ENCODE measurements around the gene RPL6. TPM values are rescaled to one million over a fixed set of nuclear protein-coding genes. Genes with fewer than 3 reads are reported as not detected.

Gene RPL6
- polyA plus RNA-seq, 1 of the 3 experiments (the other 2 are of a cell fraction) = 2,073 TPM

DNA sequence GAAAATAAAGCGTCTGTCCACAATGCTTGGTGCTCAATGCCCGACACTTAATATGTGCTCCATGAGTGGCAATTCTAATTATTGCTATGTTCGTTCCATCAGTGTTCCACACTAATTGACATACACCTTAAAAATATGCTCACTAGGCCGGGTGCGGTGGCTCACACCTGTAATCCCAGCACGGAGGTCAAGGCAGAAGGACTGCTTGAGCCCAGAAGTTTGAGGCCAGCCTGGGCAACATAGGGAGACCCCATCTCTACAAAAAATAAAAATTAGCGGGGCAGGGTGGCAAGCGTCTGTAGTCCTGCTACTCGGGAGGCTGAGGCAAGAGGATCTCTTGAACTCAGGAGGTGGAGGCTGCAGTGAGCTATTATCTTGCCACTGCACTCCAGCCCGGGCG, 26.5 kb downstream of the RPL6 start:
- Histone ChIP-seq H3K9ac (peak overlapping the region; percentile 70), H3F3A (replicated peaks; ENCODE audit: insufficient read depth) (no peaks in the 10 kb centered on the region), H3K9me2 (no peaks in the 10 kb centered on the region), H3K27ac (ENCODE audit: low read depth in 2 of 2, low read length in 1 of 2) (peak overlapping the region; percentile 66 to 82; a peak in 3 of 4 replicates), H2AFZ (ENCODE audit: low read depth) (peak overlapping the region; percentile 98), H3K4me3 (ENCODE audit: low read depth in 2 of 2, low read length in 1 of 2) (peak overlapping the region; percentile 67 to 96), H3K4me1 (ENCODE audit: control insufficient read depth in 1 of 2, insufficient read depth in 2 of 2, low read depth in 1 of 2, low read length in 1 of 2) (peaks cover 0 to 8% of the 10 kb centered on the region in 2 experiments; a peak in 1 of 4 replicates), H3K79me2 (ENCODE audit: insufficient read depth) (peaks cover 42% of the 10 kb centered on the region), H3K9me3 (no peaks in the 10 kb centered on the region), H4K20me1 (ENCODE audit: insufficient read depth) (peaks cover 7% of the 10 kb centered on the region; the same call in 1 of the 2 replicates), H3K27me3 (ENCODE audit: insufficient read depth) (no peaks in the 10 kb centered on the region), H3K36me3 (replicated peaks in 1 of 2; ENCODE audit: control insufficient read depth in 1 of 2, insufficient read depth in 2 of 2, low read length in 1 of 2) (no peaks in the 10 kb centered on the region), H3K4me2 (peak overlapping the region; percentile 93)
- TF ChIP-seq SIN3A (IDR thresholded peaks at IDR 0.05; ENCODE audit: borderline replicate concordance, low read depth, low read length) (no peak), NRF1 (IDR thresholded peaks at IDR 0.05; ENCODE audit: low read depth, low read length) (no peak), FOSL2 (IDR thresholded peaks at IDR 0.05; ENCODE audit: borderline replicate concordance, low read depth) (no peak)
- TF ChIP-seq, protein P1, sequence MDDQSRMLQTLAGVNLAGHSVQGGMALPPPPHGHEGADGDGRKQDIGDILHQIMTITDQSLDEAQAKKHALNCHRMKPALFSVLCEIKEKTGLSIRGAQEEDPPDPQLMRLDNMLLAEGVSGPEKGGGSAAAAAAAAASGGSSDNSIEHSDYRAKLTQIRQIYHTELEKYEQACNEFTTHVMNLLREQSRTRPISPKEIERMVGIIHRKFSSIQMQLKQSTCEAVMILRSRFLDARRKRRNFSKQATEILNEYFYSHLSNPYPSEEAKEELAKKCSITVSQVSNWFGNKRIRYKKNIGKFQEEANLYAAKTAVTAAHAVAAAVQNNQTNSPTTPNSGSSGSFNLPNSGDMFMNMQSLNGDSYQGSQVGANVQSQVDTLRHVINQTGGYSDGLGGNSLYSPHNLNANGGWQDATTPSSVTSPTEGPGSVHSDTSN (IDR thresholded peaks at IDR 0.05) = no peak
- TF ChIP-seq, protein P2, sequence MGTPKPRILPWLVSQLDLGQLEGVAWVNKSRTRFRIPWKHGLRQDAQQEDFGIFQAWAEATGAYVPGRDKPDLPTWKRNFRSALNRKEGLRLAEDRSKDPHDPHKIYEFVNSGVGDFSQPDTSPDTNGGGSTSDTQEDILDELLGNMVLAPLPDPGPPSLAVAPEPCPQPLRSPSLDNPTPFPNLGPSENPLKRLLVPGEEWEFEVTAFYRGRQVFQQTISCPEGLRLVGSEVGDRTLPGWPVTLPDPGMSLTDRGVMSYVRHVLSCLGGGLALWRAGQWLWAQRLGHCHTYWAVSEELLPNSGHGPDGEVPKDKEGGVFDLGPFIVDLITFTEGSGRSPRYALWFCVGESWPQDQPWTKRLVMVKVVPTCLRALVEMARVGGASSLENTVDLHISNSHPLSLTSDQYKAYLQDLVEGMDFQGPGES (IDR thresholded peaks at IDR 0.05; ENCODE audit: low read depth, low read length) = no peak
- ChIA-PET POLR2A (no interaction called here), CTCF (no interaction called here)
- 86% methylated on average over 11 of the region's 11 CpGs for WGBS (ENCODE audit: low lambda C conversion rate)
- DNase-seq = no peak

DNA sequence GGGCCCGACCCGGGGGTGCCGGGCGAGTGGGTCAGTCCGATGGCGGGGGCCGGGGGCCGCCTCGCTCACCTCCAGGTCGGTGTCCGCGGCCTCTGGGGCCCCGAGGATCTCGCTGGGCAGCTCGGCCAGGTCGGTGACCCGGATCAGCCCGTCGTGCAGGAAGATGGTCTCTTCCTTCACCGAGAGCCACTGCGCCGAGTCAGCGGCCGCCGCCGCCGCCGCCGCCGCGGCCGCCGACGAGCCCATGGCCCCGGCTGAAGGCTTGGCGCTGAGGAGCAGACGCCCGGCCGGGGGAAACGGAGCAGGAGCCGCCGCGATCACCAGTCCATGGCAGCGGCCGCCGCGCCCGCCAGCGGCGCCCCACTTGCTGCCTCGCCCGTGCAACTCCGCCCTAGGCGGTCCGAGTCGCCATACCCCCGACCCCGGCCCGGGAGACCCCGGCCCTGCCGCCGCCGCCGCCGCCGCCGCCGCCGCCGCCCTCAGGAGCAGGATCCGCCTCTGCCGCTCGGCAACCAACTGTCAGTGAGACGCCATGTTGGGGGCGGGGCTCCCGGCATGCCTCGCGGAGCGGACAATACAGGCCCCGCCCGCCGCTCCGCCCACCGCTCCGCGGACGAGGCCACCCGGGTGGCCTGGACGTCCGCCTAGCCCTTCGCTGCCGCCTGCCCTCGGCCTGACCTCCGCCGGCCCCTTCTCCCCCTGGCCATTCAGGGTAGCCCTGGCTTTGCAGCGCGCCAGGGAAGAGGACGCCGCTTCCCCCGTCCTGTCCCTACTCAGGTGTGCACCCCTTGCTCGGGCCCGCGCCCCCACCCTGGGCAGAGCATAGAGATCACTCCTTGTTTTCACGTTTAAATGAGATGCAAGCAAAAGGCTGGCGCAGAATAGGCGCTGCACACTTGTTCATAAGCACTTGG, 27.3 kb downstream of the RPL6 start, which contains the start of gene HECTD4:
TSS of gene HECTD4 (minus strand) at position 549 of the 914 bp plus-strand sequence. CDS start at position 246, 303 bp downstream.
- no peaks in the 10 kb centered on the region for H3K9me2 ChIP-seq
- H3K27ac ChIP-seq (ENCODE audit: low read depth in 2 of 2, low read length in 1 of 2) = peak within 1 kb of the TSS; percentile 66 to 82
- DNase-seq = peak; percentile 98
- peaks cover 13% of the 10 kb centered on the region; the same call in 1 of the 2 replicates for H4K20me1 ChIP-seq (ENCODE audit: insufficient read depth)
- H3K9ac ChIP-seq = peak within 1 kb of the TSS; percentile 70
- H3K4me1 ChIP-seq (ENCODE audit: control insufficient read depth in 1 of 2, insufficient read depth in 2 of 2, low read depth in 1 of 2, low read length in 1 of 2) = peaks cover 0 to 8% of the 10 kb centered on the region in 2 experiments; a peak in 1 of 4 replicates
- no peaks in the 10 kb centered on the region for H3K9me3 ChIP-seq
- 4% methylated on average over 12 of the region's 106 CpGs for WGBS (ENCODE audit: low lambda C conversion rate)
- H3K4me3 ChIP-seq (ENCODE audit: low read depth in 2 of 2, low read length in 1 of 2) = peak within 1 kb of the TSS; percentile 67 to 96
- H3F3A ChIP-seq (replicated peaks; ENCODE audit: insufficient read depth) = no peaks in the 10 kb centered on the region
- CTCF ChIA-PET = interaction anchor here (0.8 kb wide), 2 partner anchors 128 to 184 kb away, joined by 3 read pairs; no protein-coding TSS in a partner anchor
- H2AFZ ChIP-seq (ENCODE audit: low read depth) = peak within 1 kb of the TSS; percentile 98
- peak within 1 kb of the TSS; percentile 93 for H3K4me2 ChIP-seq
- no peaks in the 10 kb centered on the region for H3K27me3 ChIP-seq (ENCODE audit: insufficient read depth)
- peaks cover 49% of the 10 kb centered on the region for H3K79me2 ChIP-seq (ENCODE audit: insufficient read depth)
- POLR2A ChIA-PET = interaction anchor here (0.6 to 0.8 kb wide), 2 partner anchors 37 to 53 kb away, joined by 3 read pairs; partner anchors contain the start of gene PTPN11
- H3K36me3 ChIP-seq (replicated peaks in 1 of 2; ENCODE audit: control insufficient read depth in 1 of 2, insufficient read depth in 2 of 2, low read length in 1 of 2) = no peaks in the 10 kb centered on the region
- TF ChIP-seq FOXJ3 (CRISPR knock-in tag; IDR thresholded peaks at IDR 0.05) (no peak), TCF12 (IDR thresholded peaks at IDR 0.05) (no peak), NRF1 (IDR thresholded peaks at IDR 0.05; ENCODE audit: low read depth, low read length) (no peak), YY1 (IDR thresholded peaks at IDR 0.05; ENCODE audit: low read depth) (peak; percentile 89), FOXM1 (IDR thresholded peaks at IDR 0.05; ENCODE audit: low read depth) (no peak), RFX5 (IDR thresholded peaks at IDR 0.05; ENCODE audit: low read length) (no peak), GATA2 (CRISPR knock-in tag; IDR thresholded peaks at IDR 0.05) (no peak), TEAD4 (IDR thresholded peaks at IDR 0.05; ENCODE audit: borderline replicate concordance, insufficient read depth) (no peak), MXI1 (IDR thresholded peaks at IDR 0.05; ENCODE audit: low read depth, low read length) (peak; percentile 49; the same call in 1 of the 2 replicates), JUND (IDR thresholded peaks at IDR 0.05) (no peak), RCOR1 (IDR thresholded peaks at IDR 0.05; ENCODE audit: low read length) (no peak)
- TF ChIP-seq, protein P3, sequence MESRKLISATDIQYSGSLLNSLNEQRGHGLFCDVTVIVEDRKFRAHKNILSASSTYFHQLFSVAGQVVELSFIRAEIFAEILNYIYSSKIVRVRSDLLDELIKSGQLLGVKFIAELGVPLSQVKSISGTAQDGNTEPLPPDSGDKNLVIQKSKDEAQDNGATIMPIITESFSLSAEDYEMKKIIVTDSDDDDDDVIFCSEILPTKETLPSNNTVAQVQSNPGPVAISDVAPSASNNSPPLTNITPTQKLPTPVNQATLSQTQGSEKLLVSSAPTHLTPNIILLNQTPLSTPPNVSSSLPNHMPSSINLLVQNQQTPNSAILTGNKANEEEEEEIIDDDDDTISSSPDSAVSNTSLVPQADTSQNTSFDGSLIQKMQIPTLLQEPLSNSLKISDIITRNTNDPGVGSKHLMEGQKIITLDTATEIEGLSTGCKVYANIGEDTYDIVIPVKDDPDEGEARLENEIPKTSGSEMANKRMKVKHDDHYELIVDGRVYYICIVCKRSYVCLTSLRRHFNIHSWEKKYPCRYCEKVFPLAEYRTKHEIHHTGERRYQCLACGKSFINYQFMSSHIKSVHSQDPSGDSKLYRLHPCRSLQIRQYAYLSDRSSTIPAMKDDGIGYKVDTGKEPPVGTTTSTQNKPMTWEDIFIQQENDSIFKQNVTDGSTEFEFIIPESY (IDR thresholded peaks at IDR 0.05; ENCODE audit: borderline replicate concordance, low read depth) = no peak
- TF ChIP-seq, protein P4, sequence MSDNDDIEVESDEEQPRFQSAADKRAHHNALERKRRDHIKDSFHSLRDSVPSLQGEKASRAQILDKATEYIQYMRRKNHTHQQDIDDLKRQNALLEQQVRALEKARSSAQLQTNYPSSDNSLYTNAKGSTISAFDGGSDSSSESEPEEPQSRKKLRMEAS (IDR thresholded peaks at IDR 0.05; ENCODE audit: low read depth) = no peak; the same call in 1 of the 2 replicates
- TF ChIP-seq, protein P5, sequence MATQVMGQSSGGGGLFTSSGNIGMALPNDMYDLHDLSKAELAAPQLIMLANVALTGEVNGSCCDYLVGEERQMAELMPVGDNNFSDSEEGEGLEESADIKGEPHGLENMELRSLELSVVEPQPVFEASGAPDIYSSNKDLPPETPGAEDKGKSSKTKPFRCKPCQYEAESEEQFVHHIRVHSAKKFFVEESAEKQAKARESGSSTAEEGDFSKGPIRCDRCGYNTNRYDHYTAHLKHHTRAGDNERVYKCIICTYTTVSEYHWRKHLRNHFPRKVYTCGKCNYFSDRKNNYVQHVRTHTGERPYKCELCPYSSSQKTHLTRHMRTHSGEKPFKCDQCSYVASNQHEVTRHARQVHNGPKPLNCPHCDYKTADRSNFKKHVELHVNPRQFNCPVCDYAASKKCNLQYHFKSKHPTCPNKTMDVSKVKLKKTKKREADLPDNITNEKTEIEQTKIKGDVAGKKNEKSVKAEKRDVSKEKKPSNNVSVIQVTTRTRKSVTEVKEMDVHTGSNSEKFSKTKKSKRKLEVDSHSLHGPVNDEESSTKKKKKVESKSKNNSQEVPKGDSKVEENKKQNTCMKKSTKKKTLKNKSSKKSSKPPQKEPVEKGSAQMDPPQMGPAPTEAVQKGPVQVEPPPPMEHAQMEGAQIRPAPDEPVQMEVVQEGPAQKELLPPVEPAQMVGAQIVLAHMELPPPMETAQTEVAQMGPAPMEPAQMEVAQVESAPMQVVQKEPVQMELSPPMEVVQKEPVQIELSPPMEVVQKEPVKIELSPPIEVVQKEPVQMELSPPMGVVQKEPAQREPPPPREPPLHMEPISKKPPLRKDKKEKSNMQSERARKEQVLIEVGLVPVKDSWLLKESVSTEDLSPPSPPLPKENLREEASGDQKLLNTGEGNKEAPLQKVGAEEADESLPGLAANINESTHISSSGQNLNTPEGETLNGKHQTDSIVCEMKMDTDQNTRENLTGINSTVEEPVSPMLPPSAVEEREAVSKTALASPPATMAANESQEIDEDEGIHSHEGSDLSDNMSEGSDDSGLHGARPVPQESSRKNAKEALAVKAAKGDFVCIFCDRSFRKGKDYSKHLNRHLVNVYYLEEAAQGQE (IDR thresholded peaks at IDR 0.05; ENCODE audit: low read depth, low read length) = no peak
